Mesodermal cell (in vitro differentiated cells): Measurements from ENCODE around the gene USB1.

Experiments used
- H3K27ac ChIP-seq: 2 replicates; pipeline ENCODE4 v1.7.0; 2013; ENCODE audit warnings: mild to moderate bottlenecking, low read depth, low read length, moderate library complexity; ENCODE audit not compliant: severe bottlenecking
- H3K36me3 ChIP-seq: 2 replicates; pipeline ENCODE4 v1.7.1; 2013; ENCODE audit warnings: mild to moderate bottlenecking, low read length, moderate library complexity; ENCODE audit not compliant: control insufficient read depth, insufficient read depth
- H3K4me1 ChIP-seq: one replicate; pipeline ENCODE4 v1.7.1; 2013; ENCODE audit warnings: mild to moderate bottlenecking, low read length; ENCODE audit not compliant: insufficient read depth, control insufficient read depth, poor library complexity, severe bottlenecking
- H3K4me3 ChIP-seq: 2 replicates; pipeline ENCODE4 v1.7.0; 2013; ENCODE audit warnings: low read length, control low read depth, mild to moderate bottlenecking; ENCODE audit not compliant: insufficient read depth, poor library complexity, severe bottlenecking; ENCODE audit errors: extremely low read depth
- H3K9me3 ChIP-seq: 2 replicates; pipeline ENCODE4 v1.7.1; 2013; ENCODE audit warnings: mild to moderate bottlenecking, low read length, moderate library complexity; ENCODE audit not compliant: control insufficient read depth
- WGBS, 2 experiments: methylation state at CpG; one replicate each; pipeline ENCODE4 v1.1.5; 2013; ENCODE audit warnings: missing lambda C conversion rate in 2 of 2; ENCODE audit not compliant: insufficient coverage in 2 of 2; 5-methylcytosine and 5-hydroxymethylcytosine counted together

The USB1 gene

DNA sequence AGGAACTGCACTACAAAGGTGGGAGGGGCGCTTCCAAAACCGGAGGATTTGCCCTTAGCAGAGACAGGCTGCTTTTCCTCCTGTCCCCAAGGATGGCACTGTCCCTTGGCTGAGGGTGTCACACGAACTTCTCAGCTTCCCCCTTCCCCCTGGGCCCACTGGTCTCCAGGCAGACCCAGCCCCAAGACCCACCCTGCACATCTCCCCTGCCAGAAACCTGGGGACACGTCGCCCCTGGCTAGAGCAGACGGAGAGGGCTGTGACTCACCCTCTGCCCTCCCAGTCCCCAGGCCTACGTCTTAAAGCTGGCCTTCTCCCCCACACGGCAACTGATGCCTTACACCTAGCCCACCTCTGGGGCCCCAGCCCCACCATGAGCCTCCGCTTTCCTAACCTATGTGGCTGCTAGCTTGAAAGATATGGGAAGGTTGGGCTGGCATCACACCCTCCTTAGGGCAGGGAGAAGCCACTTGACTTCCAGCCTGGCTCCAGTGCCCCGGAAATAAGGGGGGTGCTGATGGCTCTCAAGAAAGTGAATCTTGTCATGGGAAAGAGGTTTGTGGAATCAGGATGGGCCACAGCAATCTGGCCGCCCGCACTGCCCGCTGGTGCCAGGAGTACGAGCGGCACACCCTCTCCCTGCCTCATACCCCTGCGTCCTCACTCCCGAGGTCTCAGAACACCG lies 5.3 kb upstream of the USB1 start:
- Histone ChIP-seq H3K27ac (no peak overlapping the region), H3K4me1 (peaks cover 14% of the 10 kb centered on the region), H3K4me3 (no peak overlapping the region), H3K9me3 (no peaks in the 10 kb centered on the region), H3K36me3 (peaks cover 40% of the 10 kb centered on the region)
- WGBS, 2 experiments: 87 to 94% methylated on average over 7 to 14 of the region's 18 CpGs

DNA sequence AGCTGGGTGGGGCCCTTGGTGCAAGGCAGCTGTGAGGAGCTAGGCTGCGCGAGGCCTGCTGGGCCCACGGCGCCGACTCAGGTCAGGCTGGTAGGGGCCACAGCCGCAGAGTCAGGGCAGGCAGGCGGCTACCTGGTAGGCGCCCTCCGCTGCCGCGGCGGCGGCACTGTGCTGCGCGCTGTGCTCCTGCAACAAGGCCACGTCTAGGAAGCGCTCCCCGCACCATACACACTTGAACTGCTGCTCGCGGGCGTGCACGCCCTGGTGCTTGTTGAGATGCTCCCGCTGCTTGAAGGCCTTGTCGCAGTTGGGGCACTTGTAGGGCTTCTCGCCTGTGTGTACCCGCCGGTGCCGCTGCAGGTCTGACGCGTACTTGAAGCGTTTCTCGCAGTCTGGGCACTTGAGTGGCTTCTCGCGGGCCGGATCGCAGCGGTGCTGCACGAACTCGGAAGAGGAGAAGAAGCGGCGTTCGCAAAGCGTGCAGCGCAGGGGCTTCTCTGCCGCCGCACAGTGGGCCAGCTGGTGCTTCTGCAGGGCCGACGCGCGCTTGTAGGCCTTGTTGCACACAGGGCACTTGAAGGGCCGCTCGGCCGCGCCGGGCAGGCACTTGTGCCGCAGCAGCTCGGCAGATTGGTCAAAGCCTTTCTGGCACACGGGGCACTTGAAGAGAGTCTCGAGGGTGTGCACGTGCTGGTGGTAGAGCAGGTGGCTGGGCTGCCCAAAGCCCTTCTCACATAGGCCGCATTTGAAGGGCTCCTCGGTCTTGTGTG lies 4.6 kb upstream of the USB1 start:
- no peaks in the 10 kb centered on the region for H3K9me3 ChIP-seq
- H3K27ac ChIP-seq: no peak overlapping the region
- H3K36me3 ChIP-seq: peaks cover 40% of the 10 kb centered on the region
- H3K4me3 ChIP-seq: no peak overlapping the region
- peaks cover 14% of the 10 kb centered on the region for H3K4me1 ChIP-seq
- WGBS, 2 experiments: 97% methylated on average over 59 to 62 of the region's 62 CpGs

DNA sequence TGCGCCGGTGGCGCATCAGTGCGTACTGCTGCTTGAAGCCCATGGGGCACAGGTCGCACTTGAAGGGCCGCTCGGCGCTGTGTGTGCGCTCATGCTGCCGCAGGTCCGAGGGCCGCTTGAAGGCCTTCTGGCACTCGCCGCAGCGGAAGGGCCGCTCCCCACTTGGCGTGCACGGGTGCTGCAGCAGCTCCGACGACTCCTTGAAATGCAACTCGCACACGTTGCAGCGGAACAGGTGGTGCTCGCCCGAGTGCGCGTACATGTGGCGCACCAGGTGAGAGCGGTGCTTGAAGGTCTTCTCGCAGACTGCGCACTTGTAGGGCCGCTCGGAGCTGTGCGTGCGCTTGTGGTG lies 4.1 kb upstream of the USB1 start:
- Histone ChIP-seq H3K4me3 (no peak overlapping the region), H3K4me1 (peaks cover 14% of the 10 kb centered on the region), H3K36me3 (peaks cover 40% of the 10 kb centered on the region), H3K27ac (no peak overlapping the region), H3K9me3 (no peaks in the 10 kb centered on the region)
- WGBS, 2 experiments: 95 to 98% methylated on average over 35 of the region's 35 CpGs

DNA sequence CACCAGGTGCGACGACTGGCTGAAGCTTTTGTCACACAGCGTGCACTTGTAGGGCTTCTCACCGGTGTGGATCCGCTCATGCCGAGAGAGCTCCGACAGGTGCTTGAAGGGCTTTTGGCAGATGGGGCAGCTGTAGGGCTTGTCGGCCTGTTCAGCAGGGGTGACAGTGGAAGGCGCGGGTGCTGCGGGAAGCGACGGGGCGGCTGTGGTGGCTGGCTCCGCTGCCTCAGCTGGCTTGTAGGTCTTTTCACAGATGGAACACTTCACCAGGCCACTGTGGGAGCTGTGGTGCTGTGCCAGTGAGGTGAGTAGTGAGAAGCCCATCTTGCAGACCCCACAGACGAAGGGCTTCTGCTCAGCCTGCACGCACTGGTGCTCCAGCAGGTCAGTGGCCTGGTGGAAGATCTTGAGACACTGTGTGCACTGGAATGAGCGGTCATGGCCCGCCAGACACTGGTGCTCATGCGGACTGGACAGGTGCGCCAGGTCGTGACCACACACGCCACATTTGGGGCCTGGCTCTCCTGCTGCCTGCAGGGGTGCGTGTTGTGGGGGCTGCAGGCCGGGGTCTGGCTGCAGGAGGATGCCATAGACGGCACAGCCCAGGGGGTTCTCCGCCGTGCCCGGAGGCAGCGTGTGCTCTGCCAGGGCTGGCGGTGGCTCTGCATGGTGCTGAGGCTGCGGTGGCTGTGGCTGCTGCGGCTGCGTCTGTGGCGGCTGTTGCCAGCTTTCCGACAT lies 3.5 kb upstream of the USB1 start:
- WGBS, 2 experiments: 95 to 98% methylated on average over 32 to 33 of the region's 36 CpGs
- no peaks in the 10 kb centered on the region for H3K9me3 ChIP-seq
- no peak overlapping the region for H3K4me3 ChIP-seq
- peaks cover 17% of the 10 kb centered on the region for H3K4me1 ChIP-seq
- no peak overlapping the region for H3K27ac ChIP-seq
- H3K36me3 ChIP-seq: peaks cover 44% of the 10 kb centered on the region

DNA sequence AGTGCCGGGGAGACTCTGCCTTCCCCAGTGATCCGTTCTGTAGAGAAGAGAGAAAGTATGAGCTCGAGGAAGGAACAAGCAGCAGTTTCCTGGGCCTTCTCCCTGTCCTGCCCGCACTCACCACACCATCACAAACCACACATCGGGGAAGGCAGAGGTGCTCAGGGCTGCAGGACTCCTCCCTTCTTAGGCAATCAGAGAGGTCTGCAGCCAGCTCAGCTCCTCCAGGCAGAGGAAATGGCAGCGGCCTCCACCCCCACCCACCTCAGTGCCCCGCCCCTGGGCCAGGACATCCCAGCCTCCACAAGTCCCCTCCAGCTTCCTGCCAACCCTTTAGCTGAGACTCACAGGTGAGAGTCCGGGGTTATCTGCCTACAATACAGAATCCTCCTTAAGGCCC lies 2.7 kb upstream of the USB1 start:
- H3K36me3 ChIP-seq: peaks cover 51% of the 10 kb centered on the region
- WGBS, 2 experiments: 58 to 71% methylated on average over 4 to 5 of the region's 8 CpGs

DNA sequence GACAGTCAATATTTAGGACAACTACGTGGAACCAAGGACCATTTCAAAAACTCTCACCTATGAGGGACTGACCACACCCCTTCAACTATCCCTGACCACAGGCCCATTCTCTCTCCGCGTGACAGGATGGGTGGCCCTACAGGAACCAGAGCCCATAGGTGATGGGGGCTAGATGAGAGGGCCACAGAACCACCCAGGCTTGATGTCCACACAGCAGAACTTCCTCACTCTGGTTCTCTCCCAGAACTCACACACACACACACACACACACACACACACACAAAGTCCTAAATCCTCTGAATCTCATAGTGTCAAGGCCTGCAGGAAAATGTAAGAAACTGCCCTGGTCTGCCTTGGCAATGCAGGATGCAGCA lies 2.2 kb upstream of the USB1 start:
- peaks cover 49% of the 10 kb centered on the region for H3K36me3 ChIP-seq
- no peaks in the 10 kb centered on the region for H3K9me3 ChIP-seq
- no peak overlapping the region for H3K27ac ChIP-seq
- no peak overlapping the region for H3K4me3 ChIP-seq
- WGBS, 2 experiments: no CpG with 5 or more reads among the region's 3 CpGs
- H3K4me1 ChIP-seq: peaks cover 17% of the 10 kb centered on the region

More for the DNA sequence above, 2.7 kb upstream of the USB1 start:
- no peak overlapping the region for H3K27ac ChIP-seq
- no peak overlapping the region for H3K4me3 ChIP-seq
- no peaks in the 10 kb centered on the region for H3K9me3 ChIP-seq
- peaks cover 17% of the 10 kb centered on the region for H3K4me1 ChIP-seq

DNA sequence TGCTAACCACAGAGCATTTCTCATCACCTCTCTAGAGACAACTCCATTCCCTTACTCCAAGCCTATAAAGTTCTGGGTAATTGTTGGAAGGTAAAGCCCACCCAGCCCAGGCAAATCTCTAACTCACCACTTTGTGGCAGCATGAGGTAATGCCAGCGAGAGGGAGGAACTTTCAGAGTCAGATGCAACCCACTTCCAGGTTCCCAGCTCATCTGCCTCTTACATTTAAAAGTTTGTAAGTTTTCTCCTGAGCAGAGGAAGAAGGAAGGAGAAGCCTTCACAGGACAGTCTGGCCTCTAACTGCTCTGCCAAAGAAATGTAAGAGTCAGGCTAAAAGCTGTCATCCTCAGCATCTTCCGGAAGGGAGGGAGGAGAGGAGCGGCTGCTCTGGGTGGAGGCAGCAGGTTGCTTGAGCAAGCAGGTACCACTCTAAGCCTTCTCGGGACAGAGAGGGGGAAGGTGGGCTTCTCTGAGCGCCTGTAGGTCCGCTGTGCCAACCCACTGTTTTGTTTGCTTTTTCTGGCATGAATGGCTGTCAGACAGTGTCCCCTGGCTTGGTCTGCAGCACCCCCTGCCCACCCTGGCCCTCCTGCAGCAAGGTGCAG lies 1.7 kb upstream of the USB1 start:
- H3K27ac ChIP-seq: peak overlapping the region; percentile 23

DNA sequence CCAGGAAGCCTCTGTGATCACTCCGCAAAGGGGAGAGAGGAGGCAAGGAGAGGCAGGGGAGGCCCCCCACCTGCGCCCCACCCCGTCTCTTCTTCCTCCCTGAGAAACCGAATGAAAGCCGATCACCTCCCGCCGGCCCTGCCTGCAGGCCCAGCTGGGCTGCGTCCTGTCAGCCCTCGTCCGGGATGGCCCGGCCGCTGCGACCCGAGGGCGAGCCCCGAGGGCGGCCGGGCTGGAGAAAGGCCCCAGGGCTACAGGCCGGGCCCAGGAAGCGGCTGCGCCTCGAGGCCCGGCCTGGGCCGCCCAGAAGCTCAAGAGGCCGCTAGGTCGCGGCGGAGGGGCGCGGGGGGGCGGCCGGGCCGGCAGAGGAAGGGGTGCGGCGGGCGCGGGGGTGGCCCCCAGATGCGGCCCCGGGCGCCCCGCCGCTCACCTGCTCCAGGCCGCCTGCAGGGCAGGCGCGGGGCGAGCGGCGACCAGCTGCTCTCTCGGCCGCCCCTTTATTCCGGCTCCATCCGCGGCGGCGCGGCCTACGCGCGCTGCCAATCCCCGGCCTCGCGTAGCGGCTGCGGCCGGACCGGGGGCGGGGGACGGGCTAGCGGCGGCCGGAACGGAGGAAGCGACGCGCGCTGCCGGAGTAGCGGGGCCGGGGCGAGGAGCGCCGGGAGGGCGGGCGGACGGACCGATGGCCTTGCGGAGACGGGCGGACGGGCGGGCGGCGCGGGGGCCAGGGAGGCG lies 1.1 kb upstream of the USB1 start, which contains the start of gene ZNF319:
TSS of gene ZNF319 (minus strand) at position 702 of the 735 bp plus-strand sequence. CDS start 2,407 bp downstream, outside the sequence.
- 0 to 1% methylated on average over 18 to 56 of the region's 95 CpGs for WGBS, 2 experiments
- peak within 1 kb of the TSS; percentile 67 for H3K4me3 ChIP-seq
- H3K9me3 ChIP-seq: no peaks in the 10 kb centered on the region
- peak within 1 kb of the TSS; percentile 78 for H3K27ac ChIP-seq
- H3K36me3 ChIP-seq: peaks cover 49% of the 10 kb centered on the region
- peaks cover 17% of the 10 kb centered on the region for H3K4me1 ChIP-seq

More for the DNA sequence above, 1.7 kb upstream of the USB1 start:
- 22 to 35% methylated on average over 5 of the region's 6 CpGs for WGBS, 2 experiments
- Histone ChIP-seq H3K36me3 (peaks cover 50% of the 10 kb centered on the region), H3K4me3 (peak overlapping the region; percentile 67), H3K9me3 (no peaks in the 10 kb centered on the region), H3K4me1 (peaks cover 17% of the 10 kb centered on the region)

DNA sequence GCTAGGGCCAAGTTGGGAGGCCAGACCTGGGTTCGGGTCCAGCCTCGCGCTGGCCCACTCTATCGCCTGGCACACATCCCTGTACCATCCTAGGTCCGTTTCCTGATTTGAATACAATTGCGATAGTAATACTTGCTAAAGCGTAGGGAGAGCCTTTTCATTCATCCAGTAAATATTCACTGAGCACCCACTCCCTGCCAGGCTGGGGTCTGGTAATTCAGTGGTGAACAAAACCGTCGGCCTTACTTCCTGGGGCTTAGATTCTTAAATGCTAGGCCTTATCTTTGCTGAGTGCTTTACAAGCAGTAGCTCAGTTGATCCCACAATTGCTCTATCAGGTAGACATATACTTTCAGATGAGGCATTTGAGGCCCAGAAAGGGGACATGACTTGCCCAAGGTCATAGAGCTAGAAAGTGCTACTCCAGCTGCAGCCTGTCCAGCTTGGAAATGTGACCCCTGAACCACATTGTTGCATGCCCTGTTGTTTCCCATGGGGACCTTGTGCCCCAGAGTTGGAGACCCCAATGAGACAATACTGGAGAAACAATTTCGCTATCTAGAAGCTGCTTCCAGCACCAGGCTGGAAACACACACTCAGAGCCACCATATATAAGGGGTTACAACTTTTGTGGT lies 691 bp downstream of the USB1 start:
- peaks cover 53% of the 10 kb centered on the region for H3K36me3 ChIP-seq
- H3K4me3 ChIP-seq: peak overlapping the region; percentile 67
- WGBS, 2 experiments: 36 to 54% methylated on average over 5 to 6 of the region's 10 CpGs
- H3K27ac ChIP-seq: no peak overlapping the region
- H3K9me3 ChIP-seq: peaks cover 4% of the 10 kb centered on the region
- peaks cover 12% of the 10 kb centered on the region for H3K4me1 ChIP-seq
